ENCODE data around the gene GTSF1L.
A peak's percentile ranks its signal among the peaks of the same experiment; 100 is the strongest.

GTSF1L gene

DNA sequence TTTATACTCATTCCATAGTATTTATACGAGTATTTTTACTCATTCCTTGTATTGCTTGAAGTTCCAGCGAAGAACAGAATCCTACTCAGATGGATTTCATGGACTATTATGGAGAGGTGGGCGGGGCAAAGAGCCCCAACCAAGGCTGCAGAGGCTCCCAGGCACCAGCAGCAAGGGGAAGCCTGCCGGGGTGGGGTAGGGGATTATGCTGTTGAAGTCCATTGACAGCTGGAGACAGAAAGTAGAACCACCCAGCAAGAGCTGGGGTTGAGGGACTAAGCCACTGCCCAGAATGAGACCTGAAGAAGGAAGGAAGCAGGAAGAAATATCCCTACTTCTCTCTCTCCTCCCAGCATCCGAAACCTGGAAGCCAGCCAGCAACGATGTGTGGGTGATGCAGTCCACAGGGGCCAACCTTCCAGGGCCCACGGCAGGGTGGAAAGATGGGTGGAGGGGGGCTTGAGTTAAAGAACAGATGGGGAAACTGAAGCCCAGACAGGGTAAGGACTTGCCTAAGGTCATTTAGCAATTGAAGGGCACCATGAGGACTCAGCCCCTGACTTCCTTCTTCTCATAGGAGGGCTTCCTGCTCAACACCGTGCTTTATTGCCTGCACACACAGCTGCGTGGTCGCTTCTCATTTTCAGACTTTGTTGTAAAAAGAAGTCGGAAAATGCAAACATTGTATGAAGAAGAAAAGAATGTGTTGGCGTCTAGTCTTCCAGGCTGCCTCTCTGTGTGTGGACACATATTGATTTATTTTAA, 18.3 kb upstream of the GTSF1L start:
- no peak for DNase-seq

DNA sequence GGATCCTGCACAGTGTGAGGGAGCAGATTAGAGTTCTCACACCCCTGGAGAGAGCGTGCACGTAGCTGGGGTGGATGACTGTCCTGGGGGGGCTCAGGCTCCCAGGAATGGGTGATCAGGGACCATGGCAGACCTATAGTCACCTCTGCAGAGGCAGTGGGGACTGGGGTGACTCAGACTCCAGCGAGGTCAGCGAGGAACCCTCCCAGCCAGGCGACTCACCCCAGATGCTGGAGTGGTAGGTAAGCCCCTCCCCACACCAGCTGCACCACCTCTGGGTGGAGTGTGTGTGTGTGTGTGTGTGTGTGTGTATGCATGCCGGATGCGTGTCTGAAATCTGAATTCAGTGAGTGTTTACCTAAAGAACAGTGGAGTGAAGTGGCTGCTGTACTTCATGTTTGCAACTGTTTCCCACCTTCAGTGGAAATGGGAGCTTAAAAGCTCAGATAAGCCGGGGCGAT, 17.4 kb upstream of the GTSF1L start:
- DNase-seq, result no peak

DNA sequence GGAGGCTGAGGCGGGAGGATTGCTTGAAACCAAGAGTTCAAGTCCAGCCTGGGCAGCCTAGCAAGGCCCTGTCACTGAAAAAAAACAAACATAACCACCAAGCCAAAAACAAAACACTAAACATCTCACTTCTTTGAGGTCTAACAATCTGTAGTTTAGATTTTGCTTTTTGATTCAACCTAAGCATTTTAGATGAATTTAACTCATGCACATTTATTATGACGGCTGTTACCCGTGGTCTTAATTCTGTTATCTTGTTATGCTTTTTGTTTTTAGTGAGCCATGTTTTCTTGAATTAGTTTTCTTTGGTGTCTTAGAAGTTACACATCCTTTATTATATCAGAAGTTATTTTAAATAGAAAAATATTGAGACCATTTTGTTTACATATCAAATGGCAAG, 13.8 kb upstream of the GTSF1L start:
- DNase-seq, result no peak

DNA sequence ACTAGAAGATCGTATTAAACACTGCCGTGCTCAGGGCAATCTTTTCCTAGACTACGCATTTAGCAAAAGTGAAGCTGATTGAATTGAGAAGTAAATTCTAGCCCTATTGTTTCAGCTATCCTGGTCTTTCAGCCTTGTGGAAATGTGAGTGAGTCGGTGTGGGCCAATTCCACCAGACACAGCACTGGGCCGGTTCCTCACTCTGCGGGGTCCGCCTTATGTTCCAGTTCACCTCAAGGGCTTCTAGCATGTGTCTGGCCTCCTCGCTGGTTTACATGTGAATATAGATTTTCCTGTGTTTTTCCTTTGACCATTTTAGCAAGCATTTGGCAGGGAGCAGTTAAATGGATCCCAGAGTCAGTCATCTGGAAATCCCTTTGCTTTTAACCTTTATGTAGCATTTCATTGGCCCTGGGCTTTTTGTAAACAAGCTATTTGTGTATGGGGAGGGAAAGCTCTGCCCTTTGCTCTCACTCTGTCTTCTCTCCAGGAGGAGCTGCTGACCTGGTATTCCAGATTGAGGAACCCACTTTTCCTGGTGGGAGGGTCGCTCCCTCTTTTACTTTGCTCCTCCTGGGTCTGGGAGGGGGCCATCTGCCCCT, 12.4 kb upstream of the GTSF1L start:
- DNase-seq, result no peak

DNA sequence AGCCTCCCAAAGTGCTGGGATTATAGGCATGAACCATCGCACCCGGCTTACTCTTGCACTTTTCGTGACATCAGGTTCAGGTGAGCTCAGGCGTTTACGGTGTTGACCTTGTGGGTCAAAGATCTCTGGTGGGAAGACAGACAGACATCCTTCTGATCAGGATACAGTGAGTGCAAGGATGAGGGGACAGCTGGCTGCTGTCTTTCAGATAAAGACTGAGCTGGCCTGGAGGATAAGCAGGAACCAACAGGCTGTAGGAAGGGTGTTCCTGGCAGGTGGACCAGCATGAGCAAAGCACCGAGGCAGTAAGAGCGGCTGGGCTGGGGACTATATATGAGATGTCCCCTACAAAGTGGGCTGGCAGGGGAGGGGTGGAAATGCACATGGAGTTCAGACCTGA, 11.1 kb upstream of the GTSF1L start:
- DNase-seq, result no peak

DNA sequence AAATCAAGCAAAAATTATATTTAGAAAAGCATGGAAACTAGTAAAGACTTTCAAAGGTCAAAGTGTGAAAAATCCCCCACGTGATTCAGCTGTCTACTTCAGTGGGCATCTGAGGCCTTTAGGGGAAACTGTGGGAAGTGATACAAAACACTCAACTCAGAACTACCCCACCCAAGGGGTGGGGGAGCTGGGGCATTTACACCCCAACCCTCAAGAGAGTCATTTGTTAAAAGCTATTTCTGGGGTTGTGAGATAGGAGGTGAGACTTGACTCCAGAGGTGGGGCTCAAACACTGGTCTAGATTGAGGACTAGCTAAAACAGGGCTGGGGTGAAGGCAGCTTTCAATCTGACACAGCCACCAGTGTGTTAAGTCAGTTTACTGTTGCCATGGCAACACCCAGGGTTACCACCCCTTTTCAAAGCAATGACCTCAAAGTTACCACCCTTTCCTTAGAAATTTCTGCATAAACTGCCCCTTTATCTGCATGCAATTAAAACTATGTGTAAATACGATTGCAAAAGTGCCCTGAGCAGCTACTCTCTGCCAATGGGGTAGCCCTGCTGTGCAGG, 9.9 kb upstream of the GTSF1L start:
- DNase-seq, result no peak

DNA sequence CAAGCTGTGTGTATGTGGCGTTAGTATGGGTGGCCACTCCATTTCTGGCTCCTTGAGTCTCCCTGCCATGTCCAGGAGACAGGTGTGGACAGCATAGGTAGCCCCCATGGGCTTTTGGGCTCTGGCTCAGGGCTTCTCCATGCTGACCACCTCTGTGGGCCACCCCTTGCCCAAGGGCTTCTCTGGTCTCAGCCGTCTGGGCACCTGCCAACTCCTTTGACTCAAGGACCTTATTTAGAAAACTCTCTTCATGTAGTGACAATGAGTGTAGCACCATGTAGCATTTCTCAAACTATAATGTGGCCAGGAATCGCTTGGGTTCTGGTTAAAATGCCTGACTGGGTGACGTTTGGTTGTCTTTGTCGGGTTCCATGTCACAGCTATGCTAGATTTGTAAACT, 5.1 kb upstream of the GTSF1L start:
- DNase-seq, result no peak

DNA sequence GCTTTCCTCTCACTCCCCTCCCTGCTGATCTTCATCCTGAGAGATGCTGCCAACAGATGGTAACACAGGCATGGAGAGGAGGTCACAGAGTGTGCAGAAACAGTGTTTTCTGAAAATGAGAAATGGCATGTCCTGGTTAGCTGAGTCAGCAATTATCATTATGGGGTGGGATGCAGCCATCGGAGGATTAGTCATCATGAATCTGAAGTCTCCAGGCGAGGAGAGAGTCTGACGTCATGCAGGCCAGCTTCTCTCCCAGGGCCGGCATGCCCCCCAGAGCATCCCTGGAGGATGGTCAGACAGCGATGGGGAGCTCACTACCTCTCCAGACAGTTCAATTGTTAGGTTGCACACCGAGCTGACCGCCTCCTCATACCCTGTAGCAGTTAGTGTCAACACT, 4.7 kb upstream of the GTSF1L start:
- DNase-seq, result no peak

DNA sequence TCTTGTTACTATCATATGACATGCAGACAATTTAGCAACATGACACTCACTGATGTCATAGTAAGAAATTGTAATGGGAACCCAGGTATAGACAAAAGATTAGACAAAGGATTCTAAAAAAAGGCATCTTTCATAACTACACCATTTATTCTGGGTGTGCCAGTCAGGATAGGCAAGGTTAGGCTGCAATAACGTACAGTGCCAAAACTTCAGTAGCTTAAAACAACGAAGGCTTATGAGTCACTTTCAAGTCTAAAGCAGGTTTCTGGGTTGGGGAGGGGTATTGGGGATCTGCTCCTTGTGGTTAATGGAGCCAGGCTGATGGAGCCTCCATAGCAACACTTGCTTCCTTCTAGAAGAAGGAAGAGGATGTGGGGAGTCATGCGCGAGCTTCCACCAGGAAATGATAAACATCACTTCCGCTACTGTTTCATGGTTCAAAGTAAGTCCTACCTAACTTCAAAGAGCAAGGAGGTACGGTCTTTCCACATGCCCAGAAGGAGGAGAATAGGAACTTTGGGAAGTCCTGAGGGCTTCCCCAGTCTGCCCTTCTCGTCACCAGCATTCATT, 2.0 kb upstream of the GTSF1L start:
- DNase-seq, result no peak

DNA sequence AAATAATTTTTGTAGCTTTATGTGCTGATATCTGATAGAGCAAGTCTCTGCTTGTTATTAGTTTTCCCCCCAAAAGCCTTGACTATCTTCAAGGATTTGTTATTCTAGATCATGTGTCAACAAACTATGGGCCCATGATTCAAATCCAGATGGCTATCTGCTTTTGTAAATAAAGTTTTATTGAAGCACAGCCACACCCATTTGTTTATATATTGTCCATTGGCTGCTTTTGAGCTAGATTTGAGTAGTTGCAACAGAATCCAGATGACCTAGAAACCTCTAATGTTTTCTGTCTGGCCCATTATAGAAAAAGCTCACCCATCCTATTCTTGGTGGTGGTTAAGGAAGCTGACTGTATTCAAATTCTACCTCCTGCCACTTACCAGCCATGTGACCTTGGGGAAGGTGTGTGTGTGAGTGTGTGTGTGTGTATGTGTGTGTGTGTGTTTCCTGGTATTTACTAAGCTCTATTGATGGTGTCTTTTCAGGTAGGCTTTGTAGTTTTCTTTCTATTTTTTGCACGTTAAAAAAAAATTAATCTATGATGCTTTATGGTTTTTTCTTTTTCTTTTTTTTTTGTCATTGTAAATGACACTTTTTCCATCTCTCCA, 1.3 kb upstream of the GTSF1L start:
- DNase-seq, result peak in 1 of 2 donors; percentile 24

DNA sequence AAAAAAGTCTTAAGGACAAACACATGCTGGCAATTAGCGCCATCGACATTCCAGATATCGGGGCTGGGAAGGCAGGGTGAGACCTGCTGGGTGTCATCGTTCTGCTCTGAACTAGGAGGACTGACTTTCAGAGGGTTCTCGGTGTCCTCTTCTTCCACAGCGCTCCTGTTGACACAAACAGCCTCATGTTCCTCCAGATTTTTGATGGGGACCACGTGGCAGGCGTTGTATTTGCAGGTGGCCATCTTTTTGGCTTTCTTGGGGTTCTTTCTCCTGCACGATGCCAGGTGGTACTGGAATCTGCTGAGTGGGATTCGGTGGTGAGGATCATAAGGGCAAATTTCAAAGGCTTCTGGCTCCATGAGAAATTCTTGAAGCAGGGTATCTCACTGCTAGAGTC, 469 bp downstream of the GTSF1L start:
- no peak for DNase-seq

DNA sequence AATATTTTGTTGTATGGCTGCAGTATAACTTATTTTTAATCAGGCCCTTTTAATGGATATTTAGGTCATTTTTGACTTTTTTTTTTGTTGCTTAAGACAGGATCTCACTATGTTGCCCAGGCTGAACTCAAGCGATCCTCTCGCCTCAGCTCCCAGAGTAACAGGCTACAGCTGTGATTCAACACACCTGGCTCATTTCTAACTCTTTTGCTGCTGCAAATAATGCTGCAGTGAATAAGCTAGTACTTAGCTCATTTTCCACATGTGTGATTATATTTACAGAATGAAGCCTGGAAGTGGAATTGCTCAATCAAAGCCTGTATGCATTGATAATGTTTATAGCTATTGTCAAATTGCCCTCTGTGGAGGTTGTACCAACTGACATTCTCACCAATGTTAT, 1.1 kb downstream of the GTSF1L start:
- no peak for DNase-seq

DNA sequence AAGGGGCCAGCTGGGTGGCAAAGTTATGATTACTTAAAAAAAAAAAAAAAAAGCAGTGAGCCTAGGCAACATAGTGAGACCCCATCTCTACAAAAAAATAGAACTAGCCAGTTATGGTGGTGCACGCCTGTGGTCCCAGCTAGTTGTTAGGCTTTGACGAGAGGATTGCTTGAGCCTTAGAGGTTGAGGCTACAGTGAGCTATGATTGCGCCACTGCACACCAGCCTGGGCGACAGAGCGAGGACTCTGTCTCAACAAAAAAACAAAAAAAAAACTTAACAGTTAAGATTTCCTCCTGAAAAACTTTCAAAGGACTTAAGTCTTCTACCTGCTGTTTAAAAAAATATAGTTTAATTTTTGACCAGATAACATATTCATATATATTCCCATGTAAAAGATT, 2.4 kb downstream of the GTSF1L start:
- no peak for DNase-seq

DNA sequence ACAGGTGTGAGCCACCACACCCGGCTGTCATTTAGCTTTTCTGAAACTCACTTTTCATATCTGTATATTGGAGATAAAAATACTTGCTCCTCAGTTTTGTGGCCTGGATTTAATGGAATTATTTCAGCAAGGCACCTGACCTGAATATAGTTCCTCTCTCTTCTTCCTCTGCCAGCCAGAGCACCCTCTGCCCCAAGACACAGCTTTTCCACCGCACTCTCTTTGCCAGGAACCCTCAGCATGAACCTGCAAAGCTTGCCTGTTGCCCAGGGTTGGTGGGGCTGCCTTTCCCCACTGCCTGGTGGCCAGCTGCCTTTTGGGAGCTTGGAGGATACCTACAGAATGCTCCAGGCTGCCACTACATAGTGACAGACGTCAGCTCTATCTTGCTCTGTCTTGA, 3.1 kb downstream of the GTSF1L start:
- DNase-seq, result no peak

DNA sequence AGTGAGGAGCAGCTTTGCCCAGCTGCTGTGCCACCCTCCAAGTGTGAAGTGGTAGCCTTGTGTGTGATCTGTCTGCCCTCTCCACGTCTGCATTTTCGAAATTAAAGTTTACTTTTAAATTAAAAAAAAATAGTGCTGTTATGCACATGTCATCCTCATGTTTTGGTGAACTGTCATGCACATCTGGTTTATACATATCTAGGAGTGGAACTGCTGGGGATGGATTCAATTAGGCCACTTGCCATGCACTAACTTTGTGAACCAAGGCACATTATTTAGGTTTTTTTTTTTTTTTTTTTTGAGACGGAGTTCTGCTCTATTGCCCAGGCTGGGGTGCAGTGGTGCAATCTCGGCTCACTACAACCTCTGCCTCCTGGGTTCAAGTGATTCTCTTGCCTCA, 3.6 kb downstream of the GTSF1L start:
- no peak for DNase-seq

DNA sequence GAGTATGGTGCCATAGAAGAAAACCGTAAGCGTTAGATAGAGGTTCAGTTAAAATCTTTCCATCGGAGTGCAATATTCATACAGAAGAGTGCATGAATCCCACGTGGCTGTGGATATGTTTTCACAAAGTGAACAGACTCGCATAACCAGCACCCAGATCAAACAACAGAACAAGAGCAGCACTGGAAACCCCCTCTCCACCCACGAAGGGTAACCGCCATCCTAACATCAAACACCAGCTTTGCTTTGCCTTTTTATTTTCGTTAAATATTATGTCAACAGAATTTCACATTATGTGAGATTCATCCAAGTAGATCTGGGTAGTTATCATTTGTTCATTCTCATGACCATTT, 4.7 kb downstream of the GTSF1L start:
- peak; percentile 56 to 65 for DNase-seq

DNA sequence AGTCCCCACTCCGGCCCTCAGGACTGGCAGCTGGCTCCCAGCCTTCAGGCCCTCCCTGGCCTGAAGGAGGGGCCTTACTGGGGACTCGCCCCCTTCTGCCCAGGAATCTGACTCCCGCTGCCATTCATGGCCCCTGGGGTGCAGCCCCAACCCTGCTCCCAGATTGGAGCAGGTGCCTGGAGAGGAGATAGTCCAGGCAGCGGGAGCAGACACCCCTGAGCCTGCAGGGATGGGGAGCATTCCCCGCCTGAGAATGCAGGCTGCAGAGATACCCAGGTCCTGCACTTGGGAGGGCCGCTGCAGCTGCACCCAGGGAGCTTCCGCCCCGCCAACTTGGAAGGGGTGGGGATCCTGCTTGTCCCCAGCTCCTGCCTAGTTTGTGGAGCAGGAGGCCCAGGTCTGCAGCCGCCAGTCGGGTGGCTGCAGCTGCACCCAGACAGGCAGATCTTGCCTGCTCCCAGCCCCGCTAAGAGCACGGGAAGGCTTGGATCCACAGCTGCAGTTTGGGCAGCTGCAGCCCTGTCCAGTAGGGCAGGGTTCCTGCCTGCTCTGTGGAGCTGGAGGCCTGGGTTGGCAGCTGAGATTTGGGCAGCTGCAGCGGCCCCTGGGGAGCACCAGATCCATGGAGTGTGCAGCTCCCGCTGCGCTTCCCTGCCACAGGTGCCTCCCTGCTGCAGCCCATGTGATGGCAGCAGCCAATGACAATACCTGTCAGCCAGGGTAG, 5.2 kb downstream of the GTSF1L start:
- no peak for DNase-seq

DNA sequence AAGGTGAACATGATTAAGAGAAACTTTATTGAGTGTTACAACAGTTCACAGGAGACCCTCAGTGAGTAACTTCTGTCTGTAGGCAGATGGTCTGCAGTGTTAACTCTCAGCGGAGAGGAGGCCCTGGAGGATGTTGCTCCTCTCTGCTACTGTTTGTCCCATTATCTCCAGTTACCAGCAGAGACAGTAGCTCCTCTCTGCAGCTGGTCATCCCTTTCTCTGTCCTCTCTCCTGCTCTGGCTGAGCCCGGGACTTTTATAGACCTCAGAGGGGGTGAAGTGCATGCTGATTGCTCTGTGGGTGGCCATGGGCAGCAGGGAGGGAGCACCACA, 5.7 kb downstream of the GTSF1L start:
- DNase-seq, result no peak

DNA sequence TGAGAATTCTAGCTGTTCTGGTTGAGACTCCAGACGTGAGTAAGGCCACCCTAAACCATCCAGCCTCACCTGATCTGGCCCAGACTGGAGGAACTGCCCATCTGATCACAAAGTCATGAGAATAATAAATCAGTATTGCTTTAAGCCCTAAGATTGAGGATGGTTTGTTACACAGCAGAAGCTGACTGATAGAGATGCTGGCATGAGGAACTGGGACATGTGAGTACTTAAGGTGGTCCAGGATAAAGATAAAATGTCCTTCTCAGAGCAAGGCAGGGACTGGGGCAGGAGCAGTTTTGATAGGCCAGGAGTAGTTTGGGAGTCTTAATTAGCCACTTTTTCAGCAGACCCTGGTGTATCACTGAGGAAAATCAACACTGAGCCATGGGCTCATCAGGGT, 6.8 kb downstream of the GTSF1L start:
- no peak for DNase-seq

DNA sequence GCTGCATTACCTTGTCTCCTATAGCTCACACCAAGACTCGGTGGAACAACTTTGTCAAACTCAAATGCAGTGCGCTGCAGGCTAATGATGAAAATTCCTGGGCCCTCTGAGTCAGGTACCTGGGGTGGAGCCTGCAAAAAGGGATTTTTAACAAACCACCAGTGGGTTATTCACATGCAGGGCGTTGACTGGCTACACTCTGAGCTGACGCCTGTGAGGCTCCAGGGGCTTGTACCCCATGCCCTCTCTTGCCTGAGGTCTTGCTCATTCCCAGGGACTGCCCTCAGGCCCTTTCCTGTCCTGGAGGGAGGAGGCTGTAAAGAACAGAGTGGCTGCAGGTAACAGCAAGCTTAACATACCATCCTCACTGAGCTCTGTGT, 9.2 kb downstream of the GTSF1L start:
- no peak for DNase-seq

DNA sequence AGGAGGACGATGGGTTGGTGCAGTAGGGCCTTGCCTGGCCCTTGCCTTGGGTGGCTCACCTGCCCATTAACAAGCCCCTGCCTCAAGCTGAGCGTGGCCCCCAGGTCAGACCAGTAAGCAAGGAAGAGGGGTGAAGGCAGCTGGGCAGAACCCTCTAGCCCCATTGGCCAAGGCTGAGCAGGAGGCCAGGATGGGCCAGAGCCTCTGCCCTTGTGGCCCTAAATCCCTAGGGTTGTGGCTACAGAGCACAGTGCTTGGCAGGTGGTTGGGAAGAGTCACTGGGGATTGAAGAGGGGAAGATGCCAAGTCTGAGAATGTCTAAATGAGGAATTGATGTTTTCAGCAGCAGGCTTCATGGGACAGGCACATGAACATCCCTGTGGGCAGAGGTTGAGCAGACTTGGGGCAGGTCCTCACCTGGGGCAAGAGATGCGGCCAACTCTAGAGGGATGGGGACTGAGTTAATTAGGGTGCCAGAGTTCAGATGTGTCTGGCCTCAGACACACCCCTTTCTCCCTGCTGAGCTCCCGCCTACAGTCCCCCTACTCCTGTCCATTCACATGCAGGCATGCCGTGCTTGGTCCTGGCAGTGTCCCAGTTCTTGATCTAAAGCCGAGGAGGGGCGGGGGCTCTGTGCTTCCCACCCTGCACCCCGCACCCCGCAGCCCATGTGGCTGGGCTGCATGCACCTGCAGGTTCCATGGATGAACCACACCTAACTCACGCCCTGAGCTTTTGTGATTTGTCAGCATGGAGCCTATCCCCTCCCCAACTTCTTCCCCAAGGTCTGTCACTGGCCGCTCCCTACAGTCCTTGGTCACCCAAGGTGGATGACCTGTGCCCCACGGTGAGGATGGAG, 9.8 kb downstream of the GTSF1L start:
- DNase-seq, result no peak

DNA sequence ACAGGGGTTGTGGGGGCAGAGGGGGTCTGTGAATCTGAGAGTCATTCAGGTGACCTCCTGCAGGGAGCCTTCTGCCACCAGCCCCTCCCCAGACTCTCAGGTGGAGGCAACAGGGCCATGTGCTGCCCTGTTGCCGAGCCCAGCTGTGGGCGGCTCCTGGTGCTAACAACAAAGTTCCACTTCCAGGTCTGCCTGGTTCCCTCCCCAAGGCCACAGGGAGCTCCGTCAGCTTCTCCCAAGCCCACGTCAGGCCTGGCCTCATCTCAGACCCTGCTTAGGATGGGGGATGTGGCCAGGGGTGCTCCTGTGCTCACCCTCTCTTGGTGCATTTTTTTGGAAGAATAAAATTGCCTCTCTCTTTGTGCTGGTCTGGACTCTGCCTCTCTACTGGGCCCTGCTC, 10.7 kb downstream of the GTSF1L start:
- DNase-seq, result no peak

Data from activated CD4-positive, alpha-beta T cell treated with anti-CD3 and anti-CD28 coated beads for 4 hours (primary cell).